Fibroblast of gingiva (primary cell): ENCODE data around the gene STAT3.
"Not testable (repeated sequence)": the region's sequence is repeated elsewhere in the genome, so short reads cannot be mapped to it uniquely, and the experiment has no call there.

ENCODE experiments used
- DNase-seq: peaks from one replicate; pipeline ENCODE4 v3.0.0-alpha.2; 2011; ENCODE audit warnings: low read depth

STAT3 gene

DNA sequence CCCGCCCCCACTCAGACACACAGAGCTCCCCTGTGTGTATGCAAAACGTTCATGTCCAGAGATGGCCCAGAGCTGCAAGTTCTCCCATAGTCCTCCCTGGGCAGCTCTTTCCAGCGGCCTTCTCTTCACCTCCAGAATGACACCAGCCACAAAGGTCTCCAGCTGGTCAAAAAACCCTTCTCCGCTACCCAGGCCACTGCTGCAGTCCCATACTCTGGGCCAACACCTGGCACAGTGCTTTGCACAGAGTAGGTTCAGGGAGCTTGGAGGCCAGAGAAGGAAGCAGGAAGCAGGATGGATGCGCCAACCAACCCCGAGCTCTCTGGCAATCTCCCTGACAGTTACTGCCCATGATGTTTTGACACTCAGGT is 110.9 kb downstream of the STAT3 start:
- no peak for DNase-seq

DNA sequence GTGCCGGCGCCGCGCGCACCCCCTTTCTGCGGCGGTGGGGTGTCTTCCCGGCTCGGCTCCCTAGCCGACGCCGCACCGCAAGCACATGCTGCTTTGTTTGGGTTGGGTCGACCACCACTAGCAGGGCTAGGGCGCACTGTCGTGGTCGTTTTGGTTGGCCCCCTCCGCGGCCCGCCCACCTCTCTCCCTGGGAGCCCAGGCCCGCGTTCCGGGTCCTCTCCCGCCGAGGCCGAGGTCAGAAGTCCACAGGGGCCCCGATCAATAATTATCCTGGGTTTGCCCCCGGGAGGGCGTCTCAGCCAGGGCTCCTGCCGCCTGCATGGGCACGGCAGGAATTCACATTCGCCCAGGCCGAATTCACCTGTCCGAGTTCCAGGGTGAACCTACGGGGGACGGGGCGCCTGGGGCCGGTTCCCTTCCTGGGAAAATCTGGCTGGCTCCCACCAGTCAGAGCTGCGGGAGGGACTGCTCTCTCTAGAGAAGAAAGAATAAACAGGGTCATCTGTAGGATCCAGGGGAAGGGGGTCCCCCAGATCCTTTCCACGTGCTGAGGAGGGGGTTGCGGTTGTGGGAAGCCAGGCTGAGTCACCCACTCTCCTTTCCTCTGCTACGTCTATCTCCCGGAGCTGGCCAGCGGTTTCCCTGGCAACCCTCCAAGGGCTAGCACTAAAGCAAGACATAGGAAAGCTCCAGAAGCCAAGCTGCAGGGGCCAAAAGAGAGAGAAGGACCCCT is 111.5 kb downstream of the STAT3 start:
- peak; percentile 62 for DNase-seq

GRCh38 chr17:42276359-42276608 is 112.0 kb downstream of the STAT3 start, which contains the start of gene STAT5B:
STAT5B (minus strand) TSS chr17:42276391; CDS start chr17:42232127, 44,264 bp downstream.
- DNase-seq: peak; percentile 65

DNA sequence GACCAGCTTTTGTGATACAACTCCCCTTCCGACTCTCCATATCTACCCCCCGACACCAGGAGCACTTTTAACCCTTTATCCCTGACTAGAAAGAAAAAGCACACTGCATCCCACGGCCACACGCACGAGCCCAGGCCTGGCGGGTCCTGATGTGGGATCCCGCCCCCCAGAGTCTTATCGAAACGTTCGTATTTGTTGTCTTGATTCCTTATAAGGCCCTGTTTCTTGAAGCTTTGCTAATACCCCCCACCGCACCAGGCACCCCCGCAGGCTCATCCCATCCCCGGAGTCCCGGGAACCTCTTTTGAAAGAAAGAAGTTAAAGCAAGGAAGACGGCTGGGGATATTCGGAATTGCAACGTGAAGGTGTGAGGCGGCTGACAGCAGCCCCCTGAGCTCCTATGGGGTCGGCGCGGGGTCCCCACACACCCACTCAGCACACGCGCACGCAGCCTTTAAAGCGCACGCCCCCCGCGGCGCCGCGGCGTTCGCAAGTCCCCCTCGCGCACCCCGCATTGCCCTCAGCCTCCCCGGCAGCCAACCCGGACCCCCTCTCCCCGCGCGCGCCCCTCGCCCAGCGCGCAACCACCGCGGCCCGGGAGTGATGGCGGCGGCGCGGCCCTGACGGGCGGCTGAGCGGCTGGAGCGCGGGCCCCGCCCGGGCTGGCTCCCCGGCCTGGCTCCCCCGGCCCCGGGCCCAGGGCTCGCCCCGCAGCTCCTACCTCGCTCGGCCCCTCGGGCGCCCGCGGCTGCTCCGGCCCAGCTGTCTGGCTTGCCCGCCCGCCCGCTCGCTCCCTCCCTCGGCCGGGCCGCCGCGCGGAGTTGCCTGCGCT is 112.5 kb downstream of the STAT3 start:
- no peak for DNase-seq

DNA sequence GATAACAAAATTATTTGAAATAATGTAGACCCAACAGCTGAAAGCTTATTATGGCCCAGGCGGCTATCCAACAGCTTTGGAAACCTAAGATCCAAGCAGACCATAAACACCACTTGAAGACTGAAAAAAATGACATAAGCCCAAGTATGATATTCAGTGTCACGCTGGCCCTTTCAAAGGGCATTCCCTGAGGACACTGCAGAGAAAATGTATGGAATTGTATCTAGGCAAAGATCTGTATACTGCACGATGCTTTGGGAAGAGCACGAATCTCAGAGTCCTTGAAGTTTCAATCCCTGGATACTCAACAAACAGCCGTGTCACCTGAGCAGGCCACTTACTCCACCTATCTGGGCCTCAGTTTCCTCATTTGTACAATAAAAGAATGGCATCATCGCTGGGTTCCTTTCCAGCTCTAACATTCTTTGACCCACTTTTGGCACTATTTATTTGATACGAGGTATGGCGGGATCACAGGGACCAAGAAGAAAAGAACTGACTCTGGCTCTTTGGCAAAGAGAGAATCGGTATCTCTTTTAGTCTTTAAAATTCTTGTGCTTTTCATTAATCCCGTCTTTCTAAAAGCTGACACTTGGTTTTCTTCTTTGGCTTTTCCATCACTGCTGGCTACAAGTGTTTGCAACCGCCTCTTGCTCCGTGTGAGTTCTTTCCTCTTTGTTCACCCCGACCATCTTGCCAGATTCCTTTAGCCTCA is 113.3 kb downstream of the STAT3 start:
- DNase-seq: peak; percentile 23

DNA sequence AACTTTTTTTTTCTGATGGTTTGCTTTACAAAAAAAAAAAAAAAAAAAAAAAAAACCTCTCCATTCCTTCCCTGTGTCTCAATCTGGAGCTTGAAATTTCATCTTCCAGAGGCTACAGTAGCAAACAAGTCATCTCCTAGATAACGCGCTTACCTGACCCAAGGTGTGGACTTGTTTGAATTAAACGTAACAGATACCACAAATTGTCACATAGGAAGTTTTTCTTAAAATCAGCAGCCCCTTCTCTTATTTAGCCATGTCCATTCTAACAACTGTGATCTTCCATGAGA is 114.0 kb downstream of the STAT3 start:
- no peak for DNase-seq

- no peak for DNase-seq
Measured at GRCh38 chr17:42273474-42274252, 114.6 kb downstream of the STAT3 start.

- no peak for DNase-seq
Measured at GRCh38 chr17:42272162-42272907, 115.9 kb downstream of the STAT3 start.

DNA sequence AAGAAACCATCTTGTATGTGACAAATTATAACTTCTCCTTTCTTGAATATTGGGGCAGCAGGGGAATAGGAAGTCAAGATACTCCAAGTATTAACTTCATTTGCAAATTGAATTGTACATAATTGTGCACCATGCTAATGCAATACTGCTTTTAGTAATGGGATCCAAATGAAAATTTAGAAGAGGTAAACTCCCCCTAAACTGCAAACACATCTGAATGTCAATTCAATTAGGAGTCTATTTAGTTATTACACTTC is 116.5 kb downstream of the STAT3 start:
- DNase-seq: no peak

- no peak for DNase-seq
Measured at GRCh38 chr17:42271006-42271778, 117.0 kb downstream of the STAT3 start.

DNA sequence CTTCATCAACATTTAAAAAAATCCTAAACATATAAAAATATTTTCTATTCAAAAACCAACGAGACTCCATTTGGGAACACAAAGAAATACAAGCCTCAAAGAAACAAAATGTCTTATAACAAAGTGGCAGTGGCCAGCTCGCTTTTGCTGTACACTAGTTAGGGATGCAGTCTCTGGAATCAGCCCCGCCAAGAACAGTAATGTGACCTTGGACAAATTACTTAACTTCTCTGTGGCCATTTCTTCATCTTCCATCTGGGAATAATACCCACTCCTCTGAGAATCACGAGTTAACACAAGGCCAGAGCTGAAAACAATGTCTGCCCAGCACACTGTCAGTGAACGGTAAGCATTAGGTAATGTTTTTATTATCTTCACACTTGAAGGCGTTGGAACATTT is 117.6 kb downstream of the STAT3 start:
- peak; percentile 57 for DNase-seq

DNA sequence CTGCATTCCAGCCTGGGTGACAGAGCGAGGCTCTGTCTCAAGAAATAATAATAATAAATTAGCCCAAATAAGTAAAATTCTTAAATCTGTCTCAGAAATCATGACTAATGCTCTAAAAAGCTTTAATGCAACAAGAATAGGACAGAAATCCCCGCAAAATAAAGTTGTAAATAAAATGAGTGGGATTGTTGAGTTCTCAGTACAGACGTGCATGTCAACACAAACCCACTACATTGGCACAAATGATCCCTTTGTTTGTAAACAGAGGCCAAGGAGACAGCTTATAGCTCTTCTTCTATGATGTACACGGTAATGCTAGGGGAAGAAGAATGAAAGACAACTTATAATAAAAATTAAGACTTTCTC is 118.1 kb downstream of the STAT3 start:
- no peak for DNase-seq

GRCh38 chr17:42268236-42268635 is 120.0 kb downstream of the STAT3 start:
- DNase-seq: no peak

GRCh38 chr17:42266918-42267766 is 121.1 kb downstream of the STAT3 start:
- DNase-seq: peak; percentile 95

DNA sequence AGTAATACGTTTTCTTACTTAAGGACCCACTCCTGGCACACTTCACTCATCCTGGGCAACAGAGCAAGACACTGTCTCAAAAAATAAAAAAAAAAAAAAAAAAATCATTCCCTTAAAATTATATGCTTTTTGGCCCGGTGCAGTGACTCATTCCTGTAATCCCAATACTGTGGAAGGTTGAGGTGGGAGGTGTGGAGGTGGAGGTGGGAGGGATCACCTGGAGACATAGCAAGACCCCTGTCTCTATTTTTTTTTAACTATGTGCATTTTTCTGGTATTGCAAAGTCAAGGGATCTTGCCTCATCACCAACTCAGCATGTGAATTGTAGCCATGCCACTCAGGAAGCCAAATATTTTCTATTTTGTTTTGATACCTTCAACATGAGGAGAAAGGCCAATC is 121.8 kb downstream of the STAT3 start:
- DNase-seq: no peak

GRCh38 chr17:42264366-42264765 is 123.9 kb downstream of the STAT3 start:
- not testable (repeated sequence) for DNase-seq
